ENCODE results near the gene HOXB6. TPM values are rescaled to one million over a fixed set of nuclear protein-coding genes. Genes with fewer than 3 reads are reported as not detected.

Gene HOXB6
- total RNA-seq, 4 donors from 2014 or later, result 0.88 to 18.2 (median 7.3) TPM; not detected in 1

GRCh38 chr17:48619826-48620449 is 15.2 kb upstream of the HOXB6 start:
- Histone ChIP-seq H3K27ac (no peak overlapping the region), H3K9me3 (no peaks in the 10 kb centered on the region), H3K4me3 (no peak overlapping the region), H3K4me1 (peaks cover 0 to 4% of the 10 kb centered on the region in 2 donors), H3K27me3 (peaks cover 27 to 83% of the 10 kb centered on the region in 2 donors), H3K36me3 (no peaks in the 10 kb centered on the region)
- no peak for TF ChIP-seq CTCF (IDR thresholded peaks at IDR 0.05)
- TF ChIP-seq POLR2A (IDR thresholded peaks at IDR 0.05), result no peak
- no peak for DNase-seq
- intact Hi-C loops (cut with DNase I; ENCODE audit: low total_unique reads), result no loop called here

- Histone ChIP-seq H3K27me3 (peaks cover 36 to 82% of the 10 kb centered on the region in 2 donors), H3K9me3 (no peaks in the 10 kb centered on the region), H3K36me3 (no peaks in the 10 kb centered on the region), H3K4me3 (no peak overlapping the region), H3K4me1 (peaks cover 0 to 1% of the 10 kb centered on the region in 2 donors), H3K27ac (no peak overlapping the region)
- intact Hi-C loops (cut with DNase I; ENCODE audit: low total_unique reads), result no loop called here
- no peak for TF ChIP-seq POLR2A (IDR thresholded peaks at IDR 0.05)
- peak; percentile 94 to 98 (median 97) for TF ChIP-seq CTCF (IDR thresholded peaks at IDR 0.05)
- peak; percentile 82 to 92 for DNase-seq
Observed at GRCh38 chr17:48618256-48618896, 13.6 kb upstream of the HOXB6 start.

GRCh38 chr17:48617471-48618255 is 12.9 kb upstream of the HOXB6 start:
- no peaks in the 10 kb centered on the region for H3K9me3 ChIP-seq
- intact Hi-C loops (cut with DNase I; ENCODE audit: low total_unique reads), result no loop called here
- TF ChIP-seq POLR2A (IDR thresholded peaks at IDR 0.05), result no peak
- TF ChIP-seq CTCF (IDR thresholded peaks at IDR 0.05), result no peak
- H3K27ac ChIP-seq, result no peak overlapping the region
- H3K27me3 ChIP-seq, result peaks cover 38 to 80% of the 10 kb centered on the region in 2 donors
- H3K4me1 ChIP-seq, result peaks cover 0 to 7% of the 10 kb centered on the region in 2 donors
- H3K36me3 ChIP-seq, result no peaks in the 10 kb centered on the region
- H3K4me3 ChIP-seq, result no peak overlapping the region
- DNase-seq, result no peak

- H3K27me3 ChIP-seq, result peaks cover 45 to 80% of the 10 kb centered on the region in 2 donors
- TF ChIP-seq POLR2A (IDR thresholded peaks at IDR 0.05), result no peak
- TF ChIP-seq CTCF (IDR thresholded peaks at IDR 0.05), result no peak
- no peak overlapping the region for H3K4me3 ChIP-seq
- H3K36me3 ChIP-seq, result no peaks in the 10 kb centered on the region
- no peak for DNase-seq
- intact Hi-C loops (cut with DNase I; ENCODE audit: low total_unique reads), result no loop called here
- no peak overlapping the region for H3K27ac ChIP-seq
- peaks cover 0 to 9% of the 10 kb centered on the region in 2 donors for H3K4me1 ChIP-seq
- no peaks in the 10 kb centered on the region for H3K9me3 ChIP-seq
Observed at GRCh38 chr17:48616717-48617470, 12.1 kb upstream of the HOXB6 start.

Measured in uterus (tissue), 4 donors.